ENCODE measurements around the gene SASH1. TPM values are rescaled to one million over a fixed set of nuclear protein-coding genes. Genes with fewer than 3 reads are reported as not detected.

Gene SASH1
- total and polyA plus RNA-seq, 2 donors (not counting 3 experiments of a cell fraction or from before 2014, with no cell fraction given) = 18.5 to 103 TPM

DNA sequence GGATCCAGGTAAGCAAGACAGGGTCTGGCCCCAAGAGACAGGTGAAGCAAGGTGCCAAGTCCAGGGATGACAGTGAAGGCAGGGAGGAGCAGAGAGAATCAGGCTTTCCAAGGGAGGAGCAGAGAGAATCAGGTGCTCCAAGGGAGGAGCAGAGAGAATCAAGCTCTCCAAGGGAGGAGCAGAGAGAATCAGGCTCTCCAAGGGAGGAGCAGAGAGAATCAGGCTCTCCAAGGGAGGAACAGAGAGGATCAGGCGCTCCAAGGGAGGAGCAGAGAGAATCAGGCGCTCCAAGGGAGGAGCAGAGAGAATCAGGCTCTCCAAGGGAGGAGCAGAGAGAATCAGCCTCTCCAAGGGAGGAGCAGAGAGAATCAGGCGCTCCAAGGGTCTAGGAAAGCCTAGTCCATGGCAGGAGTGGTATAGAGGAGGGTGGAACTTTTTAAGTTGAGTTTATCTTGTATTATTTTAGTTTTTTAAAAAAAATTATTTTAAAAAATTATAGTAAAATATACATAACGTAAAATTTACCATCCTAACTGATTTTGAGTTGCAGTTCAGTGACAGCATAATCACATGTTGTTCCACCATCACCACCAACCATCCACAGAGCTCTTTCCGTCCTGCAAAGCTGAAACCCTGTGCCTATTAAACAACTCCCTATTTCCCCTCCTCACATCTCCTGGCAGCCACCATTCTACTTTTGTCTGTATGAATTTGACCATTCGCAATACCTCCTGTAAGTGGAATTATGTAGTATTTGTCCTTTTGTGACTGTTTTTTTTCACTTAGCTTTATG lies 64.1 kb downstream of the SASH1 start:
- Histone ChIP-seq H2AFZ (ENCODE audit: low read depth, low read length) (no peak overlapping the region), H3K4me1 (ENCODE audit: control insufficient read depth, extremely low read depth, insufficient read depth, low read length) (peaks cover 39% of the 10 kb centered on the region), H3K4me3 (replicated peaks in 1 of 3; ENCODE audit: insufficient read depth in 1 of 3, low read depth in 1 of 3, low read length in 3 of 3) (no peak overlapping the region), H3K9ac (replicated peaks; ENCODE audit: extremely low read depth, insufficient read depth, low read length) (peak overlapping the region; percentile 66), H3K27me3 (ENCODE audit: control insufficient read depth in 2 of 2, insufficient read depth in 2 of 2, low read length in 2 of 2) (no peaks in the 10 kb centered on the region), H3K9me3 (replicated peaks; ENCODE audit: control insufficient read depth, insufficient read depth, low read length) (no peaks in the 10 kb centered on the region), H3K79me2 (ENCODE audit: control insufficient read depth, insufficient read depth, low read length) (peaks cover 79% of the 10 kb centered on the region), H3K27ac (ENCODE audit: insufficient read depth, low read depth, low read length) (peak overlapping the region; percentile 92), H3K36me3 (ENCODE audit: control insufficient read depth in 2 of 2, extremely low read depth in 1 of 2, insufficient read depth in 2 of 2, low read length in 2 of 2) (no peaks in the 10 kb centered on the region), H3K4me2 (ENCODE audit: insufficient read depth, low read length) (peak overlapping the region; percentile 62), H3K9me1 (replicated peaks; ENCODE audit: control insufficient read depth, extremely low read depth, insufficient read depth, low read length) (no peaks in the 10 kb centered on the region), H4K20me1 (replicated peaks; ENCODE audit: control insufficient read depth, extremely low read depth, insufficient read depth, low read length) (no peaks in the 10 kb centered on the region)
- FAIRE-seq = no peak
- POLR2A ChIA-PET = interaction anchor here (1.0 kb wide), 2 partner anchors 8 to 43 kb away, joined by 3 to 4 read pairs; no protein-coding TSS in a partner anchor
- no peak for DNase-seq (ENCODE audit: low read depth, low spot score)
- CTCF ChIA-PET = interaction anchor here (0.6 to 1.7 kb wide), 27 partner anchors 8 to 900 kb away, joined by 3 to 12 read pairs (median 4); no protein-coding TSS in a partner anchor
- BruUV-seq (replicated peaks) = TSS peak; percentile 72
- intact Hi-C loops (cut with micrococcal nuclease) (loop anchor here (1.0 kb wide), 6 partner anchors 8 to 58 kb away; no protein-coding TSS in a partner anchor), dilution Hi-C loops (cut with MboI; ENCODE audit: extremely low pct_ligation_motif_present, low sequenced_read_pairs) (no loop called here)
- TF ChIP-seq POLR2A (IDR thresholded peaks at IDR 0.05; ENCODE audit: low read depth, low read length) = peak; percentile 31
- no peak for TF ChIP-seq FOS (IDR thresholded peaks at IDR 0.05; ENCODE audit: borderline replicate concordance, insufficient read depth, low read length)

DNA sequence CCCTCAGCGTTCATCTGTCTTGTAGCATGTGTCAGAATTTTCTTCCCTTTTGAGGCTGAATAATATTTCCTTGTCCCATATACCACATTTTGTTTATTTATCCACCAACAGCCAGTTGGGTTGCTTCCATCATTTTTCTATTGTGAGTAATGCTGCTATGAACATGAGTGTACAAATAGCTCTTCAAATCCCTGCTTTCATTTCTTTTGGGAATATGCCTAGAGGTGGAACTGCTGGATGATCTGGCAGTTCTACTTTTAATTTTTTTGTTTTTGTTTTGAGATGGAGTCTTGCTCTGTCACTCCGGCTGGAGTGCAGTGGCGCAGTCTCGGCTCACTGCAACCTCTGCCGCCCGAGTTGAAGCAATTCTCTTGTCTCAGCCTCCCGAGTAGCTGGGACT lies 64.7 kb downstream of the SASH1 start:
- H3K79me2 ChIP-seq (ENCODE audit: control insufficient read depth, insufficient read depth, low read length) = peaks cover 78% of the 10 kb centered on the region
- peak overlapping the region; percentile 92 for H3K27ac ChIP-seq (ENCODE audit: insufficient read depth, low read depth, low read length)
- intact Hi-C loops (cut with micrococcal nuclease) (loop anchor here (1.0 kb wide), 6 partner anchors 9 to 57 kb away; no protein-coding TSS in a partner anchor), dilution Hi-C loops (cut with MboI; ENCODE audit: extremely low pct_ligation_motif_present, low sequenced_read_pairs) (no loop called here)
- no TSS peak for BruUV-seq (replicated peaks)
- peak; percentile 66 for TF ChIP-seq JUN (IDR thresholded peaks at IDR 0.05; ENCODE audit: borderline replicate concordance, insufficient read depth, insufficient read length, low read depth)
- TF ChIP-seq POLR2AphosphoS5 (IDR thresholded peaks at IDR 0.05; ENCODE audit: insufficient read depth, low read depth, low read length) = peak; percentile 50
- TF ChIP-seq FOS (IDR thresholded peaks at IDR 0.05; ENCODE audit: borderline replicate concordance, insufficient read depth, low read length) = peak; percentile 71
- TF ChIP-seq GATA2 (IDR thresholded peaks at IDR 0.05; ENCODE audit: insufficient read depth, insufficient read length, low read depth, low read length) = no peak
- H3K4me3 ChIP-seq (replicated peaks in 1 of 3; ENCODE audit: insufficient read depth in 1 of 3, low read depth in 1 of 3, low read length in 3 of 3) = no peak overlapping the region
- peak overlapping the region; percentile 62 for H3K4me2 ChIP-seq (ENCODE audit: insufficient read depth, low read length)
- ChIA-PET CTCF (interaction anchor here (0.6 to 1.7 kb wide), 27 partner anchors 9 to 900 kb away, joined by 3 to 12 read pairs (median 4); no protein-coding TSS in a partner anchor), POLR2A (interaction anchor here (1.0 kb wide), 2 partner anchors 9 to 43 kb away, joined by 3 to 4 read pairs; no protein-coding TSS in a partner anchor)
- DNase-seq (ENCODE audit: low read depth, low spot score) = peak; percentile 97
- H3K4me1 ChIP-seq (ENCODE audit: control insufficient read depth, extremely low read depth, insufficient read depth, low read length) = peaks cover 39% of the 10 kb centered on the region
- no peaks in the 10 kb centered on the region for H4K20me1 ChIP-seq (replicated peaks; ENCODE audit: control insufficient read depth, extremely low read depth, insufficient read depth, low read length)
- peak overlapping the region; percentile 66 for H3K9ac ChIP-seq (replicated peaks; ENCODE audit: extremely low read depth, insufficient read depth, low read length)
- FAIRE-seq = peak; percentile 87
- no peaks in the 10 kb centered on the region for H3K9me1 ChIP-seq (replicated peaks; ENCODE audit: control insufficient read depth, extremely low read depth, insufficient read depth, low read length)
- no peaks in the 10 kb centered on the region for H3K9me3 ChIP-seq (replicated peaks; ENCODE audit: control insufficient read depth, insufficient read depth, low read length)
- H2AFZ ChIP-seq (ENCODE audit: low read depth, low read length) = no peak overlapping the region
- no peaks in the 10 kb centered on the region for H3K36me3 ChIP-seq (ENCODE audit: control insufficient read depth in 2 of 2, extremely low read depth in 1 of 2, insufficient read depth in 2 of 2, low read length in 2 of 2)
- H3K27me3 ChIP-seq (ENCODE audit: control insufficient read depth in 2 of 2, insufficient read depth in 2 of 2, low read length in 2 of 2) = no peaks in the 10 kb centered on the region

Data from endothelial cell of umbilical vein (primary cell).